HG02763 (cell line): ENCODE data around the gene RBM45.
"Not testable (repeated sequence)": the region's sequence is repeated elsewhere in the genome, so short reads cannot be mapped to it uniquely, and the experiment has no call there.

ENCODE experiments used
- ATAC-seq: cut with Tn5 transposase; IDR thresholded peaks from one replicate; pipeline ENCODE4 v1.9.1; 2021; ENCODE audit warnings: mild to moderate bottlenecking, moderate library complexity; ENCODE audit not compliant: unreplicated experiment

Gene RBM45

DNA sequence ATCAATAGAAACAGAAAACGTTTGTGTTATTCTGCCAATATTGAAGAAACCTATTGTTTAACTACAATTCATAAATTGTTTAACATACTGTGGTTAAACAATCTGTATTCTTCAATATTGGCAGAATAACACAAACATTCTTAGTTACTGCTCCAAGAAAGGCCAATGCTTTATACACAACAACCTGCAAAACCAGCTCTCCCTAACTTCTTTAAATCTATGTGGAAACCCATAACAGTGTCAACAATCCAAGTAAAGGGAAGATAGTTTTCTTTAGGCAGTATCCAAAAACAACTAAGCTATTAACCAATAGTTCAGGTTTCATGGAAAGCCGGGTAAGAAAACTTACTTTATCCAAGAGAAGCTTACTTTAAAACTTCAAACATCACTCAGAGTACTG lies 6.2 kb upstream of the RBM45 start:
- ATAC-seq: no peak

DNA sequence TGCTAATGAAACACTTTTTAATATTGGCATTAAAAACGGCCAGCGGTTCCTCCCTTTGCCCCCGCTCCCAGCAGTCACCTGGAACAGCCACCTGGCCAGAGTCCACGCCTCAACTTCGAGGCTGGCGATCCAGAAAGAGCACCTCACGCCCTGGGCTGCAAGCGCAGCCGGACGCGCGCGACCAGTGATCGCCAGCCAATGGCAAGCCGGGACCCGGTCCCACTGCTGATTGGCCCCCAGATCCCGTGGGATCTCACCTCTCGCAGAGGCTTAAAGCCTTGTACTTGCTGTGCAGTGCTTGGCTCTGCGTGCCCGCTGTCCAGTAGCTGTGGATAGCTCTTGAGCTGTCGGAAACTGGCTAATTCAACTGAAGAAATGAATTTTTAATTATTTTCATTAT lies 4.1 kb upstream of the RBM45 start:
- ATAC-seq: no peak

GRCh38 chr2:178109813-178110212 lies 2.4 kb upstream of the RBM45 start:
- no peak for ATAC-seq

DNA sequence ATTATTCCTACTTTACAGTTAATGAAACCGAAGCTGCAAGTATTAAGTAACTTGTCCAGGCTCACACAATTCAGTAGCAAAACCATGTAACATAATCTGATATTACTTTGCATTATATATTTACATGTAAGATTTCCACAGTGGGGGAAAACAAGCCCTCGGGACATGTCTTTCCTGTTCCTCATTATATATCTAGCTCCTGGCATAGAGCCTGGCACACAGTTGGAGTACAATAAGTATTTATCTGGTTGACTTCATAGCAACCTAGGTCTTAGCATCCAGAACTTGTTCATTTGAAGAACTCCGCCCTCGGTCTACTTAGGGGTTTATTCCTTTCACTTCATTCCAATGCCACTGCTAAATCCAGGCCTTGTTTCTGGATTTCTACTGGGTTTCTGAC lies 1.6 kb upstream of the RBM45 start:
- ATAC-seq: no peak

DNA sequence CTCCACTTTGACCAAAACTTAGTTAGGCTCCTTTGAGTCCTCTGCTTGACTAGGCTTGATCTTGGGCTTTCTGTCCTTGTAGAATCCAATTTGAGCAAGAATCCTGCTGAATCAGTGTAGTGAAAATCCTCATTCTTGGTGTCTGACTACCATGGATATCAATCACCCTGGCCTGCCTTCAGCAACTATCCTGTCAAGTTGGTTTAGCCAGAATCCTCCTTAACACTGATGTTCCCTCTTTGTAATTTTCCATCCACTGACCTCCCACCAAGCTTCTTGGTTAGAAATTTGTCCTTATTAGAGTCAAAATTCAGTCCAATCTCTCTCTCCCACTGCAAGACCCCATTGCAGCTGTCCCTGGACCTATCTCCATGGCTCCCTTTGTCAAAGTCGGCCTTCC lies 494 bp upstream of the RBM45 start:
- peak; percentile 0 for ATAC-seq

- ATAC-seq: peak; percentile 38
These were observed 2.2 kb downstream of the RBM45 start for GRCh38 chr2:178114462-178114861.

DNA sequence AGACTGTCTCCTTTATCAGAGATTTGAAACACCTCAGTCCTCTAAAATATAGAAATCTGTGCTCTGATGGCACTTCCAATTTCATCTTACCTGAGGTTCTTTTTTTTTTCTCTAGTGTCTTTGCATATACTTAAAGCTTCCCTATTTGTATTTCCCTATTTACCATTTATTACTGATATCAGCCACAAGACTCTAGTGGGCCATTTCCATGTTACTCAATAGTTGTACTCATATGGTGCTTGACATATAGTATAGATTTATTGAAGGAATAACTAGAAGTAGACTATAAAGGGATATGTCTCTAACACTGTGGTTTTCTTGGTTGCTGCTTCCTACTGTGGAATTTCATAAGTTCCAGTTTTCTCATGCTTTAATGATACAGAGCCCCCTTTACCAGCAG lies 3.0 kb downstream of the RBM45 start:
- no peak for ATAC-seq

DNA sequence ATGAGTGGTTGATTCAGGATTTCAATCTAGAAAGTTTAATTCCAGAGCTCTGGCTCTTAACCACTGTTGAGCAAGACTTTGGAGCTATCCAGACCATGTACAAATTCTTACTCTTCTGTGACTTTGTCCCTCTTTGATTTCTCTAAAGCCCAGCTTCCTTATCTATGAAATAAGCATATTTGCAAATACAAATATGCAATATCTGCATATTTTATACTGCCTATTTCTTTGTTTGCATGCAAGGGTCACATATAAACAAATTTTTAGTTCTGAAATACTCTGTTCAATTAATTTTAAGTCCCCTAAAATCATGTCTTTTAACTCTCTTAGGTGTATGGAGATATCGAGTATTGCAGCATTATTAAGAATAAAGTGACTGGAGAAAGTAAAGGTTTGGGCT lies 5.5 kb downstream of the RBM45 start:
- ATAC-seq: no peak

DNA sequence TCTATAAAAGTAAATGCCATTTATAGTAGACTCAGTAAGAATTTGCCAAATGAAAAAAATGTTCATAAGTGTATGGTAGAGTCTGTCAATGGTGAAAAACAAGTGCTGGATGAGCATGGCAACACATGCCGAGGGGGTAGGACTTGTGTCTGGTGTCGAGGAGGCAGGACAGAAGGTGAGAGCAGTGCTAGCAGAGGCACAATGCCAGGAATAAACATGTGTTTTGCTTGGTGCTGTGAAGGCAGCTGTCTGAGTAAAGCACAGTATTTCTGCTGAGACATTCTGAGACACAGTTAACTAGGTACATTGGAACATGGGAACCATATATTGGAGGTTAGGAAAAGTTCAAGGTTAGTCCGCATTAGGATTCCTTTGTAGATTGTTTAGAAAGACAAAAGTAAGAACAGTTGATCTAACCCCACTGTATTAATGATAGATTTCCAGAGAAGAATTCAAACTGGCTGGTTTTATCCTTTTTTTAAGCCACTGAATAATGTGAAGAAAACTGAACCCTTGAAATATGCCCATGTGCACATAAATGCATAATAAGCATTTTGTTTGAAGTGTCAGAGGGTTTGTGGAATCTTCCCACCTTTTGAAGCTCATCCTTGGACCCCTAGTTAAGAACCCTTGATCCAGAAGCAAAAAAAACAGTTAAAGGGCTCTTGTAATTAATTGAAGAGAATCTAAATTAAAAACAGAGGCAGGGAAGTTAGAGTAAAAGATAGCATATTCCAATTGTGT lies 7.1 kb downstream of the RBM45 start:
- ATAC-seq: no peak

DNA sequence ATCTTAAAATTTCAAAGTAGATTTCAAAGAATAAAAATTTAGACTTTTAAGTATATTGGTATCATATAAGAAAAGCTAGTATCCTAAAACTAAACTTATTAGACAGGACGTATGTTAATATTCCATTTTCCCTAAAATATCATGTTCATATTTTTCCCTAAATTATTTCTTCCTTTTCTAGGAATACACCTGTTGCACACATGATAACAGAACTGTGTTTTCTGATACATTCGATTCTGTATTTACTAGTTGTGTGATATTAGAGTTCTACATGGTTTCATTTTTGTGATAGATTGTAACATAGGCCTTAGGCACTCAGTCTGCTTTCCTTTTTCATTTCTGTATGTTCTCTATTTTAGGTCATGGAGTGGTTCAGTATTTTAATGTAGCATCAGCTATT lies 10.9 kb downstream of the RBM45 start:
- no peak for ATAC-seq

DNA sequence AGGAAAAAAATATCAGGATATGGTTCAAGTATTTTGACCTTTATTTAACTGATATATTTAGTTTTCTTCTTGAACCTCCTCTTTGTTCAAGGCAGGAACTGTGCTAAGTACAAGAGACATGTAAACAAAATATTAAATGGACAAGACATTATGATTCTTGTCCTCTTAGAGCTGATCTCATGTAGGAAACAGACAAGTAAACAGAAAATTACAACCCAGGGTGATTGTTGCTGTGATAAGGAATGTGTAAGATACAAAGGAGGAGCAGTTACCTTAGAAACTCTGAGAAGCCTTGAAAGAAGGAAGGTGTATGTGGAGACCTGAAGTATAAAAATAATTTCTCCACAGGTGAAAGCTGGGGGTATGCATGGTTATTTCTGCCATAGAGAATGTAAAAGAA lies 12.9 kb downstream of the RBM45 start:
- no peak for ATAC-seq

- no peak for ATAC-seq
These were observed 13.6 kb downstream of the RBM45 start for GRCh38 chr2:178125862-178126261.

DNA sequence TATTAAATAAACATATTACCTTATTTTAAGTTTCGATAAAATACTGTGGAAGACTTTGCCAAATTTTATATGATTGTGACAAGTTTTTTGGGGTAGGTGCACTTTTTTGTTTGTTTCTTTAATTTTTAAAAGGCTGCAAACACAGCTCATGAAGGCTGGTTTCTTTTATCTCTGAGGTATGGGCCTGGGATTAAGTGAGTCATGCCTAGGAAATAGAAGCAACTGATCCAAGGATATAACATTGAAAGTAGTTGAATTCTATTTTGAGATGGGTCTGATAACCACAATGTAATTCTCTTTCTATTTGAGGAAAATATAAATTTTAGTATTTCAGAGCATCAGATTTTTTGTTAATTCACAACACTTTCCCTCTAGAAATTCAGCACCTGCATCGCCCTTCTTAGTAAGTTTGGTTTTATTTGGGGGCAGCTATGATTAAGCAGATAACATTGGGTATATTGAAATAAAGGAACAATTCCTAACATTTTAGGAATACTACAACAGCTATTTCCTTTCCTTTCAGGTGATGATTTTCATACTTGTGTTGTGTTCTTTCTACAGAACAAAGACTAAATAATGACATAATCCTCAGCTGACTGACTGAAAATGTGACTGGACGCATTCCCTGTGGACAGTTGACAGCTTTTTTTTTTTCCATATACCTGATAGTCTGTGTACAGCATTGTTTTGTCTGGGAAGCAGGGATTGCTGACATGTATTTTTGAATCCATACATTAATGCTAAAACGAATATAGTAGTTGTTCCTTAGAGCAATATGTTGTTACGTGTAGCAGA lies 16.8 kb downstream of the RBM45 start:
- no peak for ATAC-seq

GRCh38 chr2:178136321-178137025 lies 24.2 kb downstream of the RBM45 start:
- no peak for ATAC-seq

GRCh38 chr2:178142274-178143065 lies 30.2 kb downstream of the RBM45 start:
- ATAC-seq: no peak

GRCh38 chr2:178143481-178143880 lies 31.2 kb downstream of the RBM45 start:
- ATAC-seq: no peak

DNA sequence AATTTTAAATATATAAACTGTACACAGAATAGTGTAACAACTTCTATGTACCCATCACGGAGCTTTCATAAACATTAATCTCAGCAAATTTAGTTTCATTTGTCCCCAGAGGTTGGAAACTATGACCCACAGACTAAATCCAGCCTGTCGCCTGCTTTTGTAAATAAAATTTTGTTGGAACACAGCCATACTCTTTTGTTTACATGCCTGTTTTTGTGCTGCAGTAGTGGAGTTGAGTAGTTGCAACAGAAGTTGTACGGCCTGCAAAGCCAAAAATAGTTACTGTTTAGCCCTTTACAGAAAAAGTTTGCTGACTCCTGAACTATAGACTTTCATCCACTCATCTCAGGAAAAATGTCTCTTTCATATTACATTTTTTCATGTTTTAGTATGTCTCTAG lies 39.8 kb downstream of the RBM45 start:
- ATAC-seq: no peak

GRCh38 chr2:178152542-178152941 lies 40.3 kb downstream of the RBM45 start:
- no peak for ATAC-seq

DNA sequence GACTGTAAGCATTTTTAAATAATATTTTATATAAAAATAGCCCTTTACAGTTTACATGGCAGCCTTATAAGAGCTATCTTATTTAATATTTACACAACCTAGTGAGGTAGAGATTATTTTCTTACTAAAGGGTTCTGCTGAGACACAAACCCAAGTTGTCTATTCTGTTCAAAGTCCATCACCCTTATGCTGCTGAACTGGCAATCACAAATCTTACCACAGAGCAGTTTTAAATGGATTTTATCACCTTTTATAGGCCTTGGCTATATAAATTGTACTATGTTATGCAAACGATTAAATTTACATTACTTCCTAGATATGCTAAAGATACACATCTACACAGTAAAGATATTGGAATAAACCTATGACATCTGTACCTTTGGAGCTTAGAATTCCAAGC lies 40.7 kb downstream of the RBM45 start:
- no peak for ATAC-seq

DNA sequence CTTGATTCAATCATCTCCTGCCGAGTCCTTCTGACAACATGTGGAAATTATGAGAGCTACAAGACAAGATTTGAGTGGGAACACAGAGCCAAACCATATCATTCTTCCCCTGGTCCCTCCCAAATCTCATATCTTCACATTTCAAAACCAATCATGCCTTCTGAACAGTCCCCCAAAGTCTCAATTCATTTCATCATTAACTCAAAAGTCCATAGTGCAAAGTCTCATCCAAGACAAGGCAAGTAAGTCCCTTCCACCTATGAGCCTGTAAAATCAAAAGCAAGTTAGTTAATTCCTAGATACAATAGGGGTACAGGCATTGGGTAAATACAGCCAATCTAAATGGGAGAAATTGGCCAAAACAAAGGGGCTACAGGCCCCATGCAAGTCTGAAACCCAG lies 41.6 kb downstream of the RBM45 start:
- ATAC-seq: not testable (repeated sequence)

GRCh38 chr2:178155524-178155923 lies 43.3 kb downstream of the RBM45 start:
- ATAC-seq: no peak
